Progenitor cell of endocrine pancreas (in vitro differentiated cells): ENCODE data around the gene FSTL4. TPM values are rescaled to one million over a fixed set of nuclear protein-coding genes. Genes with fewer than 3 reads are reported as not detected.

ENCODE experiments used
- DNase-seq: peaks from one replicate; pipeline ENCODE4 v3.0.0; 2021; ENCODE audit warnings: low spot score; ENCODE audit not compliant: unreplicated experiment
- H3K27ac Mint-ChIP-seq: 2 replicates; pipeline ENCODE4 v1.8.0; 2021; ENCODE audit warnings: mild to moderate bottlenecking, moderate library complexity, mixed read lengths
- H3K27me3 Mint-ChIP-seq: 2 replicates; pipeline ENCODE4 v1.8.0; 2021; ENCODE audit warnings: mixed read lengths
- H3K36me3 Mint-ChIP-seq: 2 replicates; pipeline ENCODE4 v1.8.0; 2022; ENCODE audit warnings: mixed read lengths; ENCODE audit not compliant: insufficient read depth
- H3K4me1 Mint-ChIP-seq: 2 replicates; pipeline ENCODE4 v1.8.0; 2021; ENCODE audit warnings: low read depth, mixed read lengths
- H3K4me3 Mint-ChIP-seq: 2 replicates; pipeline ENCODE4 v1.8.0; 2021; ENCODE audit warnings: low read depth, mild to moderate bottlenecking, moderate library complexity, mixed read lengths
- H3K9me3 Mint-ChIP-seq: 2 replicates; pipeline ENCODE4 v1.8.0; 2021; ENCODE audit warnings: low read depth, mixed read lengths
- total RNA-seq: library from RNA; stranded (reverse); gene quantifications from 2 replicates; pipeline ENCODE4 v1.2.1, GENCODE V29; 2021
- TF ChIP-seq, protein P1 (sequence below): fragments of 200-600 bp; sonication (generic); IDR thresholded peaks from one replicate; pipeline ENCODE4 v1.5.0; 2021; ENCODE audit warnings: antibody characterized with exemption, mild to moderate bottlenecking; ENCODE audit not compliant: unreplicated experiment

Gene FSTL4
- total RNA-seq, 1 donor from 2014 or later: 2.4 TPM

DNA sequence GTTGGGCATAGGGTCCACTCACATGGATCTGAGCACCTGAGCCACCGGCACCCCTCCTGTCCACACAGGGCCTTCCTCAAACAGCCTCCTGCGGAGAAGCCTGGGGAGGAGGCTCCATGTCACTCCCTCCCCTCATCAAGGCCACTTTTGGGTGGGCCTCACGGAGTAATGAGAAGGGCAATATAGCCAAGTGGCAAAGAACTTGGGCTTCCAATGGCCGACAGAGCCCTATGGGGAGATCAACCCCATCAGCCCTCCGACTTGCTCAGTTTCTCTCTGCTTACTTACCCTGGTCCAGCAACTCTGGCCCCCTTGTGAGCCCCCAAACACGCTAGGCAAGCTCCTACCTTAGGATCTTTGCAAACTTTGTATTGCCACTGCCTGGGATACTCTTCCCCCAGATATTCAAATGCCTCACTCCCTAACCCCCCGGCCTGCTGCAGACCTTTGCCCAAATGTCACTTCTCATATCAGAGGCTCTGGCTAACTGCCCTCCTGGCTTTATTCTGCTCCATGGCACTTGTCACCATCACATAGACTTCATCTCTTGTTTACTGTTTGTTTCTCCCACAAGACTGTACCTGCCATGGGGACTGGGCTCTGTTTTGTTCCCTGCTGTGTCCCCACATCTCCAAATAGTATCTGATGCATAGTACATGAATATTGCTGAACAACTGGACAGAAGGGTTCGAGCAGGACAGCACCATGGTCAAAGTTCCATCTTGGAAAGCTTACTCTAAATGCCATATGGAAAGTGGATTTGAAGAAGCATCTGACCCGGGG, 220.8 kb downstream of the FSTL4 start:
- no peak for DNase-seq
- Mint-ChIP-seq H3K9me3 (peaks cover 3% of the 10 kb centered on the region), H3K4me1 (no peaks in the 10 kb centered on the region), H3K4me3 (no peak overlapping the region), H3K27me3 (peaks cover 7% of the 10 kb centered on the region), H3K36me3 (no peaks in the 10 kb centered on the region), H3K27ac (no peak overlapping the region)
- TF ChIP-seq, protein P1, sequence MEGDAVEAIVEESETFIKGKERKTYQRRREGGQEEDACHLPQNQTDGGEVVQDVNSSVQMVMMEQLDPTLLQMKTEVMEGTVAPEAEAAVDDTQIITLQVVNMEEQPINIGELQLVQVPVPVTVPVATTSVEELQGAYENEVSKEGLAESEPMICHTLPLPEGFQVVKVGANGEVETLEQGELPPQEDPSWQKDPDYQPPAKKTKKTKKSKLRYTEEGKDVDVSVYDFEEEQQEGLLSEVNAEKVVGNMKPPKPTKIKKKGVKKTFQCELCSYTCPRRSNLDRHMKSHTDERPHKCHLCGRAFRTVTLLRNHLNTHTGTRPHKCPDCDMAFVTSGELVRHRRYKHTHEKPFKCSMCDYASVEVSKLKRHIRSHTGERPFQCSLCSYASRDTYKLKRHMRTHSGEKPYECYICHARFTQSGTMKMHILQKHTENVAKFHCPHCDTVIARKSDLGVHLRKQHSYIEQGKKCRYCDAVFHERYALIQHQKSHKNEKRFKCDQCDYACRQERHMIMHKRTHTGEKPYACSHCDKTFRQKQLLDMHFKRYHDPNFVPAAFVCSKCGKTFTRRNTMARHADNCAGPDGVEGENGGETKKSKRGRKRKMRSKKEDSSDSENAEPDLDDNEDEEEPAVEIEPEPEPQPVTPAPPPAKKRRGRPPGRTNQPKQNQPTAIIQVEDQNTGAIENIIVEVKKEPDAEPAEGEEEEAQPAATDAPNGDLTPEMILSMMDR: no peak

DNA sequence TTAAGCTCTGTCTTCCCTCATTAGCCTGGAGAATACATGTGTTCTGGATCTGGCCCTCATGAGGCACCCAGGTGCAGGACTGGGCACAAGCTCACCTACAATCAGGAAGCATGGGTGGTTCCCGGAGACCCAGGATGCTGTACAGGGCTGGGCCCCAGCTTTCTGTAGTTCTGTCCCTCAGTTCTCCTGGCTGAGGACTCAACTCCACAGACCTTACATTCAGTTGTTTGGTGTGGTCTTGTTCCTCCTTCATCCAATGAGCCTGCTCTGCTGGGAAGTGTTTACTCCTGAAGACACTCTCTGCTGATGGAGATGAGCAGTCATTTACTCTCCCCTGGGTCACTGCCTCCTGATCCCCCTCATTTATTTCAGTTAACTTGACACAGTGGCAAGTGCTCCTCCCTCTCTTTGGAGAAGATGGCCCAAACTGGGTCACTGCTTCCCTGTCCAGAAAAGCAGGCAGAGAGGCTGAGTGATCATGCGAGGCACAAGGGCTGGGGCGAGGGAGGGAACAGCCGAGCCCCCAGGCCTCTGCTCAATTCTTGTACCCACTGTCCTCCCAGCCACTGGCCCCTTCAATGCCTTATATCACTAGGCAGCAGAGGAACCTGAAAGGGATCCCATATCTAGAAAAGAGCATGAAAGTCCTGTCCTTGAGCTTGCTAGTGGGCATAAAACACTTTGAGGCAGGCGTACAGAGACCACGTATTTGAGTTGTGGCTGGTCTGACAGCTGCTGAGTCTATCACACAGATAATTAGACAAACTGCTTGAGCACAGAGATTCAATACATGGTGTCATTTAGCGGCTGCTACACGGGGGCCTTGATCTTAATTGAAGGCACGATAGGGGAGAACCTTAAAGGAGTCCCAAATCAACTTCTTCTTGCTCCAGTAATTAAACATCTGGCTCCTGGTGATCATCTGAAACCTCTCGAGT, 221.7 kb downstream of the FSTL4 start:
- Mint-ChIP-seq H3K4me3 (no peak overlapping the region), H3K27me3 (peaks cover 11% of the 10 kb centered on the region), H3K36me3 (no peaks in the 10 kb centered on the region), H3K9me3 (peaks cover 3% of the 10 kb centered on the region), H3K27ac (no peak overlapping the region), H3K4me1 (no peaks in the 10 kb centered on the region)
- TF ChIP-seq, protein P1: no peak
- no peak for DNase-seq

DNA sequence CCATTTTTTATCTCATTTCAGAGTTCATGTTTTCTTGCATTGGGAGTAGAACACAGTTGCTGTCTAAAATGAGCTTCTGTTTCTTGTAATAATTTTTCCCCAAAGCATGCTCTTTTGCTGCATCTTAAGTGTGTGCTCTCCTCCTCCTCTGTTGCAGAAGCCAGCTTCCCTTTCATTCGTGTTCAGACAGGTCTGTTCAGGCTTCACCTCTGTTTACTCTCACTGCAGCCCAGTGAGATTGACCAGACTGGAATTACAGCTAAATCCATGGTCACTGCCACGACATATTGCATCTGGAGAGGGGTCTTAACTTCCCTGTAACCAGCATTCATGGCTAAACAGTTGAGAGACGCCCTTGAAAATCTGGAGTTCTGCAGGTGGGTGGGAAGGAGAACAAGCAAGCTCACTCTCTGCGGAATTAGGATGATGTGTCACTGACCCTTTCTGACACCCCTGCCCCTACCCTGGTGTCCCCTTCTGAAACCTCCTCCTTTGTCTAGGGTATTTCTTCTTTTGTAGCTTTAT, 223.2 kb downstream of the FSTL4 start:
- no peaks in the 10 kb centered on the region for H3K36me3 Mint-ChIP-seq
- H3K4me3 Mint-ChIP-seq: no peak overlapping the region
- no peaks in the 10 kb centered on the region for H3K9me3 Mint-ChIP-seq
- TF ChIP-seq, protein P1: no peak
- H3K27ac Mint-ChIP-seq: no peak overlapping the region
- H3K27me3 Mint-ChIP-seq: peaks cover 11% of the 10 kb centered on the region
- no peak for DNase-seq
- H3K4me1 Mint-ChIP-seq: no peaks in the 10 kb centered on the region

DNA sequence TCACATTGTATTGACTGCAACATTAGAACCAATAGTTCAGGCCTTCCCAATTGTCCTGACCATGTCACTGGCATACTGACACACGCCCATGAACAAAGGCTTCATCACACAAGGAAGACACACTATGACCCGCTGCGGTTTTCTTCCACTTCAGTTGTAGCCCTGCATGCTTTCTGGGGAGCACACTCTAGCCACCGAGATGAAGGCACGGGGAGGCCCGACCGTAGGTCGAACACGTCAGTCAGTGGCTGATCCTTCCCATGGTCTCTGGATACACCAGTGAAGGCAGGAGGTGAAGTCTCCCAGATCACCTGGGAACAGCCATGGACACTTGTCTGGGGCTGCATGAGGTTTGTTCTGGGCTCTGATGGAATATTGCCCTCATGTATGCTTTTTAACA, 224.7 kb downstream of the FSTL4 start:
- Mint-ChIP-seq H3K4me3 (no peak overlapping the region), H3K27me3 (peaks cover 19% of the 10 kb centered on the region), H3K4me1 (peaks cover 4% of the 10 kb centered on the region), H3K27ac (no peak overlapping the region), H3K36me3 (no peaks in the 10 kb centered on the region), H3K9me3 (no peaks in the 10 kb centered on the region)
- no peak for DNase-seq
- TF ChIP-seq, protein P1: no peak

DNA sequence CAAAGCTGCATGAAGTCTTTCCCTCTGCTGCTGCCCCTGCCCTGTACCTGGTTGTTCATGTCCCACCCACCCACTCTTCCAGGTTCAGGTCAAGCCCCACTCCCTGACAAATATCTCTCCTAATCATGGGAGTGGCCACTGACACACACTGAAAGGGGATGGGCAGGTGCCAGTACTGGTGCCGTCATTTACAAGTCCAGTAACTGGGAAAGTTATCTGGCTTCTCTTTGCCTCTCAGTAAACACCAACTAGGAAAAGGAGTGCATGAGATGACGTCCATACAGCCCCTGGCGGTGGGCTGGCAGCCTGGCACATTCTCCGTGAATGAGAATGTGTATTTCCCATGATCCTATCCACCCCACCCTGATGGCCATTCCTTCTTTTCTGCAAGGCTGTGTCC, 225.2 kb downstream of the FSTL4 start:
- Mint-ChIP-seq H3K27ac (no peak overlapping the region), H3K27me3 (peaks cover 20% of the 10 kb centered on the region), H3K36me3 (no peaks in the 10 kb centered on the region), H3K4me3 (no peak overlapping the region), H3K4me1 (peaks cover 4% of the 10 kb centered on the region), H3K9me3 (no peaks in the 10 kb centered on the region)
- TF ChIP-seq, protein P1: no peak
- DNase-seq: no peak
